ENCODE measurements around the gene KLHDC7A. TPM values are rescaled to one million over a fixed set of nuclear protein-coding genes. Genes with fewer than 3 reads are reported as not detected.

The KLHDC7A gene
- total RNA-seq, 6 donors from 2014 or later, result under 0.01 to 5.6 (median 1.8) TPM

DNA sequence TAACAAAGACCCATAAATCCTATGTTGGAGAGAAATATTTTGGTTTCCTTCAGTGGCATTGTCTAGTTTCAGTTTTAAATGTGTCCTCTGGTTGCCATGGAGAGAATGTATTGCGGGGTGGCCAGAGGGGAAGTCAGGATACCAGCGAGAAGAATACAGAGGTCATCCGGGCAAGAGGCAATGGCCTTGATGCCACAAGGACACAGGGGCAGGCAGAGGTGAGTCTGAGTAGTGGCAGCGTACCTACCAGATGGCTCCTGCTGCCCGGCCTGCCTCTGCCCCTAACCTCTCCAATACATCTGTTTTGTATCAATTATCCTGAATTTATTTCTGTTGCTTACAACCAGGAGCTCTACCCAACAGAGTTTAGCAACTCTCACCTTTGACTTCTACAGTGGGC, 14.9 kb downstream of the KLHDC7A start:
- ATAC-seq (ENCODE audit: low FRiP score in 2 of 2), result no peak
- Histone ChIP-seq H3K4me1 (no peaks in the 10 kb centered on the region), H3K27ac (no peak overlapping the region), H3K27me3 (no peaks in the 10 kb centered on the region), H3K4me3 (no peak overlapping the region), H3K36me3 (no peaks in the 10 kb centered on the region), H3K9me3 (no peaks in the 10 kb centered on the region)
- 74 to 85% methylated on average over 5 of the region's 5 CpGs for WGBS, 2 donors
- no peak for DNase-seq
- TF ChIP-seq, protein P1, sequence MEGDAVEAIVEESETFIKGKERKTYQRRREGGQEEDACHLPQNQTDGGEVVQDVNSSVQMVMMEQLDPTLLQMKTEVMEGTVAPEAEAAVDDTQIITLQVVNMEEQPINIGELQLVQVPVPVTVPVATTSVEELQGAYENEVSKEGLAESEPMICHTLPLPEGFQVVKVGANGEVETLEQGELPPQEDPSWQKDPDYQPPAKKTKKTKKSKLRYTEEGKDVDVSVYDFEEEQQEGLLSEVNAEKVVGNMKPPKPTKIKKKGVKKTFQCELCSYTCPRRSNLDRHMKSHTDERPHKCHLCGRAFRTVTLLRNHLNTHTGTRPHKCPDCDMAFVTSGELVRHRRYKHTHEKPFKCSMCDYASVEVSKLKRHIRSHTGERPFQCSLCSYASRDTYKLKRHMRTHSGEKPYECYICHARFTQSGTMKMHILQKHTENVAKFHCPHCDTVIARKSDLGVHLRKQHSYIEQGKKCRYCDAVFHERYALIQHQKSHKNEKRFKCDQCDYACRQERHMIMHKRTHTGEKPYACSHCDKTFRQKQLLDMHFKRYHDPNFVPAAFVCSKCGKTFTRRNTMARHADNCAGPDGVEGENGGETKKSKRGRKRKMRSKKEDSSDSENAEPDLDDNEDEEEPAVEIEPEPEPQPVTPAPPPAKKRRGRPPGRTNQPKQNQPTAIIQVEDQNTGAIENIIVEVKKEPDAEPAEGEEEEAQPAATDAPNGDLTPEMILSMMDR (IDR thresholded peaks at IDR 0.05), result no peak
- TF ChIP-seq POLR2AphosphoS5 (IDR thresholded peaks at IDR 0.05) (no peak), POLR2A (IDR thresholded peaks at IDR 0.05) (no peak), EP300 (IDR thresholded peaks at IDR 0.05) (no peak)

DNA sequence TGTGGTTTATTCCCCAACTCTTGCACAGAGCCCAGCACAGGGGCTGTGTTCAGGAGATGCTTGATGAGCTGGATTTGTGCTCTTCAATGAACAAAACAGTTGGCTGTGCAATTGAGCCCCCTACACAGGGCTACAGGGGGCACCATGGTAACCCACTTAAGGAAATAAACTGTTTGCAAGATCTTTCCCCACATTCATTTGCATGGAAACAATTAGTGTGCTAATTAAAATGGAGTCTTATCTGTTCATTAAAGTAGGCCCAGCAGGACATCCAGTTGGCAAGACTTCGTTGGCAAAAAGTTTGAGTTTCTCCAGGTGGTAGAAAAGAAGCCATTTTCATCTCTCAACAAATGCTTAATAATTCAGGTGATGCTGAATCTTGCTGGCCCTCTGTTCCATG, 15.3 kb downstream of the KLHDC7A start:
- no peak for TF ChIP-seq POLR2A (IDR thresholded peaks at IDR 0.05)
- no peak for TF ChIP-seq POLR2AphosphoS5 (IDR thresholded peaks at IDR 0.05)
- TF ChIP-seq, protein P1 (IDR thresholded peaks at IDR 0.05), result no peak
- TF ChIP-seq EP300 (IDR thresholded peaks at IDR 0.05), result no peak
- WGBS, 2 donors, result 64 to 69% methylated on average over 1 of the region's 1 CpG
- H3K27ac ChIP-seq, result no peak overlapping the region
- H3K4me1 ChIP-seq, result no peaks in the 10 kb centered on the region
- no peaks in the 10 kb centered on the region for H3K27me3 ChIP-seq
- H3K4me3 ChIP-seq, result no peak overlapping the region
- ATAC-seq (ENCODE audit: low FRiP score in 2 of 2), result no peak
- H3K9me3 ChIP-seq, result no peaks in the 10 kb centered on the region
- DNase-seq, result no peak
- no peaks in the 10 kb centered on the region for H3K36me3 ChIP-seq

DNA sequence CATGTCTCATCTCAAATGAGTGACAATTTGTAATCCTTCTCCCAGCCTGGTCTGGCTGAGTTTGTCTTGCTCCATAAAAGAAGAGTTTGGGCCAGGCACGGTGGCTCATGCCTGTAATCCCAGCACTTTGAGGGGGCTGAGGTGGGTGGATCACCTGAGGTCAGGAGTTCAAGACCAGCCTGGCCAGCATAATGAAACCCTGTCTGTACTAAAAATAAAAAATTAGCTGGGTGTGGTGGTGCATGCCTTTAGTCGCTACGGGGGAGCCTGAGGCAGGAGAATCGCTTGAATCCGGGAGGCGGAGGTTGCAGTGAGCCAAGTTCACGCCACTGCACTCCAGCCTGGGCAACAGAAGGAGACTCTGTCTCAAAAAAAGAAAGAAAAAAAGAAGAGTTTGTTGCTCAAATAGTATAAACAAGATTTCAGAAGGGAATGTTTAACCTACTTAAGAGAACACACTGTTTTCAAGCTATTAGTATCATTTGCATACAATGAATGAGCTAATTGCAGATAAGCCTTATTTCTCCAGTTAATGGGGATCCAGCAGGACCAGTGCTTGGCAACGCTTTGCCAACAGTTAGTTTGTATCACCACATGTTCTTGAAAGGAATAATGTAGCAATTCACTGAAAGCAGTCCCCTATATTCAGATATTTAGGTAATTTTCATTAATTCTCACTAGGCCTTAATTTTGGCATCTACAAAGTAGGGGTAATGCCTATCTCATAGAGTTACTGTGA, 15.9 kb downstream of the KLHDC7A start:
- WGBS, 2 donors, result 90 to 92% methylated on average over 8 of the region's 8 CpGs
- no peak for ATAC-seq (ENCODE audit: low FRiP score in 2 of 2)

DNA sequence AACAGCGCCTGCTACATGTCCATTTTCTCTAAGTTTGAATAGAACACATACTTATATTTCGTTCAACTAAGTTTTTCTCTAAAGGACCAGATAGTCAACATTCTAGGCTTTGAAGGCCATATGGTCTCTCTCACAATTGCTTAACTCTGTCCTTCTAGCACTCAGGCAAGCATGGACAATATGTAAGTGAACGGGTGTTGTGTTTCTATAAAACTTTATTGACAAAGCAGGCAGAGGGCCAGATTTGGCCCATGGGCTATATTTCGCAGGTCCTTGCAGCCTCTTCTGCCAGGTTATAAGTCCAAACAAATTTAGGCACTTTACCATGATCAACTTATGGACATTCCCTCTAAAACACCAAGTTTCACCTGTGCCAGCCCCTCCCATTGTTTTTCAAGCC, 21.1 kb downstream of the KLHDC7A start:
- Histone ChIP-seq H3K27ac (no peak overlapping the region), H3K9me3 (no peaks in the 10 kb centered on the region), H3K4me3 (no peak overlapping the region), H3K27me3 (no peaks in the 10 kb centered on the region), H3K36me3 (no peaks in the 10 kb centered on the region), H3K4me1 (no peaks in the 10 kb centered on the region)
- DNase-seq, result no peak
- TF ChIP-seq EP300 (IDR thresholded peaks at IDR 0.05) (no peak), POLR2AphosphoS5 (IDR thresholded peaks at IDR 0.05) (no peak), POLR2A (IDR thresholded peaks at IDR 0.05) (no peak)
- TF ChIP-seq, protein P1 (IDR thresholded peaks at IDR 0.05), result no peak
- no peak for ATAC-seq (ENCODE audit: low FRiP score in 2 of 2)
- WGBS, 2 donors, result 83 to 90% methylated on average over 4 of the region's 4 CpGs

More for the DNA sequence above, 15.9 kb downstream of the KLHDC7A start:
- Histone ChIP-seq H3K4me1 (no peaks in the 10 kb centered on the region), H3K9me3 (no peaks in the 10 kb centered on the region), H3K4me3 (no peak overlapping the region), H3K27me3 (no peaks in the 10 kb centered on the region), H3K27ac (no peak overlapping the region), H3K36me3 (no peaks in the 10 kb centered on the region)
- no peak for TF ChIP-seq EP300 (IDR thresholded peaks at IDR 0.05)
- TF ChIP-seq POLR2A (IDR thresholded peaks at IDR 0.05), result no peak
- no peak for TF ChIP-seq POLR2AphosphoS5 (IDR thresholded peaks at IDR 0.05)
- TF ChIP-seq, protein P1 (IDR thresholded peaks at IDR 0.05), result no peak
- no peak for DNase-seq

DNA sequence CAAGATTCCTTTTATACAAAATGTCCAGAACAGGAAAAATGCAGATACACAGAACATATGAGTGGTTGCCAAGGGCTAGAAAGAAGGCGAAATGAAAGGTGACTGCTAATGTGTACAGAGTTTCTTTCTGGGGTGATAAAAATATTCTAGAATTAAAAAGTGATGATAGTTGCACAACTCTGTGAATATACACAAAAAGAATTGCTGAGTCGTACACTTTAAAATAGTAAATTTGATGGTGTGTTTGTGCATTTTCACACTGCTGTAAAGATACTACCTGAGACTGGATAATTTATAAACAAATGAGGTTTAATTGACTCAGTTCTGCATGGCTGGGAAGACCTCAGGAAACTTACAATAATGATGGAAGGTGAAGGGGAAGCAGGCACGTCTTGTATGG, 23.9 kb downstream of the KLHDC7A start:
- WGBS, 2 donors, result 62 to 68% methylated on average over 3 of the region's 3 CpGs
- no peaks in the 10 kb centered on the region for H3K4me1 ChIP-seq
- TF ChIP-seq POLR2AphosphoS5 (IDR thresholded peaks at IDR 0.05), result no peak
- no peak for TF ChIP-seq EP300 (IDR thresholded peaks at IDR 0.05)
- DNase-seq (no peak), ATAC-seq (ENCODE audit: low FRiP score in 2 of 2) (no peak)
- H3K9me3 ChIP-seq, result peaks cover 0 to 12% (median 2%) of the 10 kb centered on the region in 4 donors
- H3K27me3 ChIP-seq, result no peaks in the 10 kb centered on the region
- no peak overlapping the region for H3K4me3 ChIP-seq
- H3K27ac ChIP-seq, result no peak overlapping the region
- H3K36me3 ChIP-seq, result no peaks in the 10 kb centered on the region

Data from upper lobe of left lung (tissue), 6 donors.